ENCODE results near the gene GAL3ST3. TPM values are rescaled to one million over a fixed set of nuclear protein-coding genes. Genes with fewer than 3 reads are reported as not detected.

GAL3ST3 gene
- total and polyA plus RNA-seq, 10 donors: 0.03 to 0.04 (median 0.03) TPM; not detected in 7

- TF ChIP-seq POLR2A (IDR thresholded peaks at IDR 0.05) (no peak), POLR2AphosphoS5 (IDR thresholded peaks at IDR 0.05) (no peak)
- TF ChIP-seq, protein P1, sequence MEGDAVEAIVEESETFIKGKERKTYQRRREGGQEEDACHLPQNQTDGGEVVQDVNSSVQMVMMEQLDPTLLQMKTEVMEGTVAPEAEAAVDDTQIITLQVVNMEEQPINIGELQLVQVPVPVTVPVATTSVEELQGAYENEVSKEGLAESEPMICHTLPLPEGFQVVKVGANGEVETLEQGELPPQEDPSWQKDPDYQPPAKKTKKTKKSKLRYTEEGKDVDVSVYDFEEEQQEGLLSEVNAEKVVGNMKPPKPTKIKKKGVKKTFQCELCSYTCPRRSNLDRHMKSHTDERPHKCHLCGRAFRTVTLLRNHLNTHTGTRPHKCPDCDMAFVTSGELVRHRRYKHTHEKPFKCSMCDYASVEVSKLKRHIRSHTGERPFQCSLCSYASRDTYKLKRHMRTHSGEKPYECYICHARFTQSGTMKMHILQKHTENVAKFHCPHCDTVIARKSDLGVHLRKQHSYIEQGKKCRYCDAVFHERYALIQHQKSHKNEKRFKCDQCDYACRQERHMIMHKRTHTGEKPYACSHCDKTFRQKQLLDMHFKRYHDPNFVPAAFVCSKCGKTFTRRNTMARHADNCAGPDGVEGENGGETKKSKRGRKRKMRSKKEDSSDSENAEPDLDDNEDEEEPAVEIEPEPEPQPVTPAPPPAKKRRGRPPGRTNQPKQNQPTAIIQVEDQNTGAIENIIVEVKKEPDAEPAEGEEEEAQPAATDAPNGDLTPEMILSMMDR (IDR thresholded peaks at IDR 0.05 in 8 of 11, conservative IDR thresholded peaks at IDR 0.05 in 3 of 11): no peak
- Histone ChIP-seq H3K27me3 (replicated peaks in 1 of 7) (no peaks in the 10 kb centered on the region), H3K4me3 (no peak overlapping the region), H3K4me1 (peaks cover 33 to 74% (median 52%) of the 10 kb centered on the region in 6 donors), H3K27ac (peak overlapping the region in 7 of 8 donors; percentile 14 to 99 (median 99)), H3K9me3 (no peaks in the 10 kb centered on the region), H3K36me3 (peaks cover 15 to 67% (median 59%) of the 10 kb centered on the region in 6 donors)
- DNase-seq: no peak
- 72 to 91% (median 89%) methylated on average over 4 of the region's 4 CpGs for WGBS, 5 donors
- intact Hi-C loops (cut with DNase I; ENCODE audit: low total_unique reads): loop anchor here (10.0 kb wide), 1 partner anchor 67 kb away; no protein-coding TSS in a partner anchor
These were observed 18.7 kb upstream of the GAL3ST3 start for GRCh38 chr11:66067640-66068039.

- no peak overlapping the region for H3K4me3 ChIP-seq
- H3K27ac ChIP-seq: peak overlapping the region in 4 of 8 donors; percentile 24 to 99 (median 97)
- DNase-seq: no peak
- intact Hi-C loops (cut with DNase I; ENCODE audit: low total_unique reads): loop anchor here (10.0 kb wide), 1 partner anchor 68 kb away; no protein-coding TSS in a partner anchor
- TF ChIP-seq, protein P1 (IDR thresholded peaks at IDR 0.05 in 8 of 11, conservative IDR thresholded peaks at IDR 0.05 in 3 of 11): no peak
- no peak for TF ChIP-seq POLR2A (IDR thresholded peaks at IDR 0.05)
- H3K4me1 ChIP-seq: peaks cover 24 to 67% (median 43%) of the 10 kb centered on the region in 6 donors
- no peaks in the 10 kb centered on the region for H3K27me3 ChIP-seq (replicated peaks in 1 of 7)
- peaks cover 15 to 73% (median 67%) of the 10 kb centered on the region in 6 donors for H3K36me3 ChIP-seq
- no peaks in the 10 kb centered on the region for H3K9me3 ChIP-seq
- WGBS, 5 donors: 42 to 49% (median 46%) methylated on average over 3 of the region's 3 CpGs
These were observed 17.8 kb upstream of the GAL3ST3 start for GRCh38 chr11:66066751-66067150.

DNA sequence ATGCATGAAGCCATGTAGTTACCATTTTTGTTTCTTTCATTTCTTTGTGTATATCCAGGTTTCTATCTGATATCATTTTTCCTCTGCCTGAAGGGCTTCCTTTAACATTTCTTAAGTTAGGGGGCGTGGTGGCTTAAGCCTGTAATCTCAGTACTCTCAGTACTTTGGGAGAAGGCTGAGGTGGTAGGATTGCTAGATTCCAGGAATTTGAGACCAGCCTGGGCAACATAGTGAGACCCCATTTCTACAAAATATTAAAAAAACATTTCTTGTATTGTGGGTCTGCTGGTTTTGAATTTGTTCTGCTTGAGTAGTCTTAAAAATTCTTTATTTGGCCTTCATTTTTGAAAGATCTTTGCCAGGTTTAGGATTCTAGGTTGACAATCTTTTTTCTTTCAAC lies 15.6 kb upstream of the GAL3ST3 start:
- Histone ChIP-seq H3K27me3 (replicated peaks in 1 of 7) (no peaks in the 10 kb centered on the region), H3K27ac (no peak overlapping the region), H3K9me3 (no peaks in the 10 kb centered on the region), H3K4me1 (peaks cover 20 to 59% (median 31%) of the 10 kb centered on the region in 6 donors), H3K4me3 (no peak overlapping the region), H3K36me3 (peaks cover 17 to 95% (median 89%) of the 10 kb centered on the region in 6 donors)
- TF ChIP-seq POLR2A (IDR thresholded peaks at IDR 0.05) (no peak), POLR2AphosphoS5 (IDR thresholded peaks at IDR 0.05) (no peak)
- TF ChIP-seq, protein P1 (IDR thresholded peaks at IDR 0.05 in 8 of 11, conservative IDR thresholded peaks at IDR 0.05 in 3 of 11): no peak
- intact Hi-C loops (cut with DNase I; ENCODE audit: low total_unique reads): loop anchor here (10.0 kb wide), 1 partner anchor 70 kb away; no protein-coding TSS in a partner anchor
- WGBS, 5 donors: 96 to 100% (median 100%) methylated on average over 1 of the region's 1 CpG
- DNase-seq: no peak

DNA sequence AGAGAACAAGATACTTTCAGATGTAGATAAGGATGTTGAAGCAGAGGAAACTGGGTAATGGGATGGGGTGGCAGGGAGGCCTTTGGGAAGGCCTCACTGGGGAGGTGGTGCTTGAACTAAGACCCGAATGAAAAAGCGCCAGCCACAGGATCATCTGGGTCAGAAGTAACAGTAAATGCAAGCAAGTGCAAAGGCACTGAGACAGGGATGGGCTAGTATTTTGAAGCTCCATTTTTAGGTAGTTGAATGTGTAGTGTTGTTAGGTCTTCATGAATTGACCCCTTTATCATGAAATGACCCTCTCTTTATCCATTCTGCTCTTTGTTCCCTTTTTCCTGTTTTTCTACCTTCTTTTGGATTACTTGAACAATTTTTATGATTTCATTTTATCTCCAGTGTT lies 14.9 kb upstream of the GAL3ST3 start:
- H3K4me3 ChIP-seq: no peak overlapping the region
- intact Hi-C loops (cut with DNase I; ENCODE audit: low total_unique reads): loop anchor here (10.0 kb wide), 1 partner anchor 71 kb away; no protein-coding TSS in a partner anchor
- no peaks in the 10 kb centered on the region for H3K27me3 ChIP-seq (replicated peaks in 1 of 7)
- 94 to 98% (median 95%) methylated on average over 2 of the region's 2 CpGs for WGBS, 5 donors
- H3K27ac ChIP-seq: peak overlapping the region in 1 of 8 donors; percentile 7
- H3K4me1 ChIP-seq: peaks cover 14 to 52% (median 24%) of the 10 kb centered on the region in 6 donors
- no peak for DNase-seq
- peaks cover 20 to 100% (median 95%) of the 10 kb centered on the region in 6 donors for H3K36me3 ChIP-seq
- TF ChIP-seq POLR2AphosphoS5 (IDR thresholded peaks at IDR 0.05) (no peak), POLR2A (IDR thresholded peaks at IDR 0.05) (no peak)
- TF ChIP-seq, protein P1 (IDR thresholded peaks at IDR 0.05 in 8 of 11, conservative IDR thresholded peaks at IDR 0.05 in 3 of 11): no peak
- no peaks in the 10 kb centered on the region for H3K9me3 ChIP-seq

All from spleen (tissue), 11 donors.